Fibroblast of the aortic adventitia (primary cell): Measurements from ENCODE around the gene NLGN4Y. TPM values are rescaled to one million over a fixed set of nuclear protein-coding genes. Genes with fewer than 3 reads are reported as not detected.

ENCODE experiments used
- DNase-seq: peaks from one replicate; pipeline ENCODE4 v3.0.0-alpha.2; 2010; ENCODE audit warnings: low read depth
- H3K4me3 ChIP-seq: 2 replicates; pipeline ENCODE4 v1.5.1; 2011; ENCODE audit warnings: low read depth, mild to moderate bottlenecking, control low read depth, low read length, moderate library complexity
- total RNA-seq: library from RNA; depleted of rRNA; stranded (reverse); fragments of >200 nt; gene quantifications from 2 replicates; pipeline ENCODE4 v1.2.3, GENCODE V29; 2012; ENCODE audit warnings: low replicate concordance
- TF ChIP-seq, protein P1 (sequence below): IDR thresholded peaks from 2 replicates; pipeline ENCODE4 v1.5.1; 2011; ENCODE audit warnings: mild to moderate bottlenecking, low read length, control low read depth, inconsistent platforms; ENCODE audit not compliant: insufficient read depth

NLGN4Y gene
- total RNA-seq, 1 donor, result not detected

DNA sequence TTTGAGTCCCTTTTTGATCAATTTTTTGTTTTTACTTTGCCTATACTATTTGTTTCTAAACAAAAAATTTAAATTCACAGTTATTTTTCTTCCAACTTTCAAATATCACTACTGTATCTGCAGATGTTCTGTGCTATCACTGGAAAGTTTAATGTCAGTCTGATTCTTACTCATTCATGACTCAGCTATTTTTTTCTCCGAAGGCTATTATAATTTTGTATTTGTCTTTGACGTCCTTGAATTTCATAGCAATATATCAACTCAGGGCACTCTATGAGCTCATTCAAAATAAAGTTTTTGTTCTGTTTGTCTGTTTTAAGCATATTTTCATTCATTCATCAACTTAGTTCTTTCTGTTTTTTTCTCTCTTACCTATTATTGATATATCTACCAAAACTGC, 273.7 kb downstream of the NLGN4Y start:
- DNase-seq, result no peak
- TF ChIP-seq, protein P1, sequence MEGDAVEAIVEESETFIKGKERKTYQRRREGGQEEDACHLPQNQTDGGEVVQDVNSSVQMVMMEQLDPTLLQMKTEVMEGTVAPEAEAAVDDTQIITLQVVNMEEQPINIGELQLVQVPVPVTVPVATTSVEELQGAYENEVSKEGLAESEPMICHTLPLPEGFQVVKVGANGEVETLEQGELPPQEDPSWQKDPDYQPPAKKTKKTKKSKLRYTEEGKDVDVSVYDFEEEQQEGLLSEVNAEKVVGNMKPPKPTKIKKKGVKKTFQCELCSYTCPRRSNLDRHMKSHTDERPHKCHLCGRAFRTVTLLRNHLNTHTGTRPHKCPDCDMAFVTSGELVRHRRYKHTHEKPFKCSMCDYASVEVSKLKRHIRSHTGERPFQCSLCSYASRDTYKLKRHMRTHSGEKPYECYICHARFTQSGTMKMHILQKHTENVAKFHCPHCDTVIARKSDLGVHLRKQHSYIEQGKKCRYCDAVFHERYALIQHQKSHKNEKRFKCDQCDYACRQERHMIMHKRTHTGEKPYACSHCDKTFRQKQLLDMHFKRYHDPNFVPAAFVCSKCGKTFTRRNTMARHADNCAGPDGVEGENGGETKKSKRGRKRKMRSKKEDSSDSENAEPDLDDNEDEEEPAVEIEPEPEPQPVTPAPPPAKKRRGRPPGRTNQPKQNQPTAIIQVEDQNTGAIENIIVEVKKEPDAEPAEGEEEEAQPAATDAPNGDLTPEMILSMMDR, result no peak

DNA sequence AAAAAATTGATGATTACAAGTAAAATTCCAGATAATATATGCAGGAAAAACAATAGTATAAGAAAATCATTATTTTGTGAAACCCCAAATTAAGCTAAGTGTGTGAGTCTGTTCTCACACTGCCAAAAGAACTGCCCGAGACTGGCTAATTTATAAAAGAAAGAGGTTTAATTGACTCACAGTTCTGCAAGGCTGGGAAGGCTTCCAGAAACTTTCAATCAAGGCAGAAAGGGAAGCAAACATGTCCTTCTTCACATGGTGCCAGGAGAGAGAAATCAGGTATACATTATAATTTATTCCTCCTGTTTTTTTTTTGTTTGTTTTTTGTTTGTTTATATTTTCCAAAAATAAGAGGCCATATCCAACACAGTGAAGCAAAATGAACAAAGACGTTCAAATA, 276.8 kb downstream of the NLGN4Y start:
- DNase-seq, result no peak
- TF ChIP-seq, protein P1, result no peak
- no peak overlapping the region for H3K4me3 ChIP-seq

More for the DNA sequence above, 273.7 kb downstream of the NLGN4Y start:
- H3K4me3 ChIP-seq, result no peak overlapping the region

DNA sequence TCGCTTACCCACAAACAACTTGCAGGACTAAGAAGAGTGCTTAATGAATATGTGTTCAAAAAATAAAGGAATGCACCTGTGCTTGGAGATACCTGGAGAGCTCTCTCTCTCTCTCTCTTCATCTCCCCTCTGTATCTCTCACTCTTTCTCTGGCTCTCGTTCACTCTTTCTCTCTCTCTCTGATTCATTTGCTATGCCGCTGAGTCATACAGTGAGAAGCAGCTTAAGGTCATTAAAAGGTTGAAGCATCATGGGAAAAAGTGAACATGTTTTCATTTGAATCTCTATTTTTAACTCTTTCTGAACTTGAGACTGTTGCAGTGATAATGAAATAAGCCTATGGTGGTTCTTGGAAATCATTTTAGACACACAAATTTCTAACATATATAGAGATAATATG, 277.8 kb downstream of the NLGN4Y start:
- TF ChIP-seq, protein P1, result no peak
- no peak for DNase-seq
- H3K4me3 ChIP-seq, result no peak overlapping the region

DNA sequence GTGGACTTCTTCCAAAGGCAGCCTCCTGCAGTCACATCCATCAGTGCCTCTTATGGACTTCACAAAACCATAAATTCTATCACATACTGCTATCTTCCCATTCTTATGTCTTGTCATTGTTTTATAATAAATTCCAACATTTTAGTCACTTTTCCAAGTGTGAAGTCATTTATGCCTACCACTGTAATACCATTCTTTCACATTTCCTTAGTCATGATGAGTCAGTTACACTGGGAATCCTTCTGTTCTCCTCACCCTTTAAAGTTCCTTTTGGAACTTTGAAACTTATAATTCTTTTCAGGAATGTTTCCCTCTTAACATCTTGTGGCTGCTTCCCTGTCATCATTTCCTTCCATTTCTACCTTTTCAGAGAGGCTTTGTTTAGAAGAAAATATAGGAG, 279.7 kb downstream of the NLGN4Y start:
- TF ChIP-seq, protein P1, result no peak
- DNase-seq, result no peak
- H3K4me3 ChIP-seq, result no peak overlapping the region

DNA sequence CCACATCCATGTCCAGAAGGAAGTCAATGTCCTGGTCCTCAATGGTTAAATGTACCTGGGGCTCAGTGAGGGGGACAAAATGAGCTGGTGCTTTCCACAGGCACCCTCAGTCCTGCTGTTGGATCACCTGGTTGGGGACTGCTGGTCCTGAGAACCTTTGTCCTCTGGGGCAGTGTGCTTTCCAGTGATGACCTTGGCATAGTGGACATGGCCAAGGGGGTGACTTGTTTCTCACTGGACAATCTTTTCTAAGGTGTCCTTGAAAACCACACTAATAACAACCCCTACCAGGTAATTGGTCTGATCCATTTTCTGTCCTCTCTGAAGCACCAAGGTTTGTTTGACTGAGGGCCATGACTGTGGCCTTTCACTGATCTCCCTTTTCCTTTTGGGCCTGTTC, 294.1 kb downstream of the NLGN4Y start:
- TF ChIP-seq, protein P1, result no peak
- no peak for DNase-seq
- H3K4me3 ChIP-seq, result no peak overlapping the region

DNA sequence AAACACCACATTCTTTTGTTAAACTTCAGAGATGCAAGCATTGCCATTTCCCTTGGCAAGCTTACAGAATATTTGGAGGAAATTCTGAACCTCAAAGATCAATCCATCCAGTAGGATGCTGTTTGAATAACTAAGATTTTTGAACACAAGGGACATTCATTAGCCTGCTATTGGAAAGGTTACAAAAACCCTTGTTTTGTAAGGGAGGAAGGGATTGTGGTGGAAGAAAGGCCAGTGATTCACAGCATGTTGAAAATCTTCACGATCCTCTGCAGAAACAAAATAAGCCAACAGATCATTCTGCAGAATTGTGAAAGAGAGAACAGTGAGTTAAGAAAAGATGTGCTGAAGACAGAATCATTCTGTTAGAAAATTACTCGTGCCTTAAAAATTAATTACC, 297.9 kb downstream of the NLGN4Y start:
- no peak overlapping the region for H3K4me3 ChIP-seq
- TF ChIP-seq, protein P1, result no peak
- DNase-seq, result no peak

DNA sequence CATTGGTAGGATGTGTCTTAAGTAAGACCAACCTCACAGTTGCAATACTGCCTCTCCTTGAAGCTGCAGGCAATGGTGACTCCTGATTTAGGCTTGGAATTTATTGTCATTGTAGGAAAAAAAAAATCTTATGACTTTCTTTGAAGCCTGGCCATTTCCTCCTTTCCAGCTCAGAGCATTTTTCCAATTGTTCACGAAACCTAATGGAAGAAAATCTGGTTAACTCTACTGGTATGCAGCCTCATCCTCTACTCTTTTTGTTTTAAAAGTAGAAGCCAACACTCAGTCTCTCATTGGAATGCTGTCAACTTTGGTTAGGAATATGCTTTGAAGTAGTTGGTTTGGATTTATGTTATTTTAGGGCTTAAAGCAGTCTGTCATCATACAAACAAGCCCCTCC, 298.6 kb downstream of the NLGN4Y start:
- no peak for DNase-seq
- TF ChIP-seq, protein P1, result no peak
- H3K4me3 ChIP-seq, result no peak overlapping the region
